GM12892 (cell line): Measurements from ENCODE around the gene ZNF521.

Experiments used
- POLR2A ChIP-seq: IDR thresholded peaks from 2 replicates; pipeline ENCODE4 v1.6.1; 2011; ENCODE audit warnings: low read depth, low read length, control low read depth
- POLR2AphosphoS5 ChIP-seq: IDR thresholded peaks from 2 replicates; pipeline ENCODE4 v1.6.1; 2011; ENCODE audit warnings: low read depth, low read length, control low read depth
- TAF1 ChIP-seq: IDR thresholded peaks from 2 replicates; pipeline ENCODE4 v1.6.1; 2011; ENCODE audit warnings: low read depth, mild to moderate bottlenecking, control low read depth, low read length, borderline replicate concordance

GRCh38 chr18:25062720-25063119 is 289.2 kb downstream of the ZNF521 start:
- TF ChIP-seq POLR2A, result no peak
- TF ChIP-seq POLR2AphosphoS5, result no peak
- no peak for TF ChIP-seq TAF1
